ENCODE data around the gene OR51B5. TPM values are rescaled to one million over a fixed set of nuclear protein-coding genes. Genes with fewer than 3 reads are reported as not detected.
"Not testable (repeated sequence)": the region's sequence is repeated elsewhere in the genome, so short reads cannot be mapped to it uniquely, and the experiment has no call there.

OR51B5 gene
- total and polyA plus RNA-seq, 2 donors (not counting 1 experiment from before 2014, with no cell fraction given): 0.67 TPM; not detected in 1

DNA sequence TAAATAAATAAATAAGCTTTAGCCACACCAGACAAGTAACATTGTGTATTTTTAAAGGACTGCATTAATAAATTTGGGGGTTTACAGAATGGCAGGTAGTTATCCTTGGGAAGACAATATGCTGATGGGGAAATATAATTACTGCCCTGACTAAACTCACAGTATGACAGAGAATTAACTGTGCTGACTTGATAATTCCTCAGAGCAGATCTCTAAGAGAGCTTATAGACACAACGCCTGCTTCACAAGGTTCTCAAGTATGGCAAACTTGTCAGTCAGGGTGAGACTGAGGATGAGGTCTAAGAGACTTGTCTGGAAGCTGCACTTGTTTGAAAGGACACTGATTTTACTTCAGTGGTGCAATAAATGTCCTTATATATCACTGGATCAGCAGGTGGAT is 44.9 kb downstream of the OR51B5 start:
- Histone ChIP-seq H3K9ac (ENCODE audit: low read length) (no peak overlapping the region), H4K20me1 (ENCODE audit: control insufficient read depth, insufficient read depth, low read length, poor library complexity, severe bottlenecking) (no peaks in the 10 kb centered on the region), H3K79me2 (ENCODE audit: control insufficient read depth, insufficient read depth, low read length) (no peaks in the 10 kb centered on the region), H3K4me1 (ENCODE audit: control insufficient read depth in 2 of 2, insufficient read depth in 2 of 2, low read length in 2 of 2) (no peaks in the 10 kb centered on the region), H3K36me3 (replicated peaks in 1 of 2; ENCODE audit: control extremely low read depth in 1 of 2, control insufficient read depth in 1 of 2, extremely low read depth in 1 of 2, insufficient read depth in 2 of 2, low read length in 1 of 2) (no peaks in the 10 kb centered on the region), H3K27ac (ENCODE audit: low read length in 2 of 2) (no peak overlapping the region), H3K27me3 (replicated peaks in 1 of 4; ENCODE audit: control extremely low read depth in 1 of 4, control insufficient read depth in 3 of 4, insufficient read depth in 4 of 4, low read length in 3 of 4) (no peaks in the 10 kb centered on the region), H2AFZ (ENCODE audit: insufficient read depth, low read depth, low read length, poor library complexity, severe bottlenecking) (no peak overlapping the region), H3K9me3 (ENCODE audit: control extremely low read depth in 1 of 3, control insufficient read depth in 2 of 3, insufficient read depth in 1 of 3, low read length in 2 of 3) (no peaks in the 10 kb centered on the region), H3K4me3 (ENCODE audit: control extremely low read depth in 1 of 5, extremely low read depth in 1 of 5, insufficient read depth in 1 of 5, low read depth in 2 of 5, low read length in 4 of 5) (no peak overlapping the region), H3K4me2 (replicated peaks; ENCODE audit: low read depth, low read length, poor library complexity, severe bottlenecking) (no peak overlapping the region)
- H3K27ac Mint-ChIP-seq: no peak overlapping the region
- POLR2A ChIA-PET: no interaction called here
- ATAC-seq (ENCODE audit: low read depth) (no peak), DNase-seq (no peak)
- CTCF ChIA-PET: no interaction called here
- intact Hi-C loops (cut with micrococcal nuclease): no loop called here
- H3K9me3 Mint-ChIP-seq (ENCODE audit: insufficient read depth): no peaks in the 10 kb centered on the region
- H3K4me1 Mint-ChIP-seq: no peaks in the 10 kb centered on the region
- no peak overlapping the region for H3K4me3 Mint-ChIP-seq
- no peak for TF ChIP-seq EZH2 (IDR thresholded peaks at IDR 0.05; ENCODE audit: borderline replicate concordance, insufficient read depth, low read depth, low read length, poor library complexity, severe bottlenecking)
- TF ChIP-seq, protein P1, sequence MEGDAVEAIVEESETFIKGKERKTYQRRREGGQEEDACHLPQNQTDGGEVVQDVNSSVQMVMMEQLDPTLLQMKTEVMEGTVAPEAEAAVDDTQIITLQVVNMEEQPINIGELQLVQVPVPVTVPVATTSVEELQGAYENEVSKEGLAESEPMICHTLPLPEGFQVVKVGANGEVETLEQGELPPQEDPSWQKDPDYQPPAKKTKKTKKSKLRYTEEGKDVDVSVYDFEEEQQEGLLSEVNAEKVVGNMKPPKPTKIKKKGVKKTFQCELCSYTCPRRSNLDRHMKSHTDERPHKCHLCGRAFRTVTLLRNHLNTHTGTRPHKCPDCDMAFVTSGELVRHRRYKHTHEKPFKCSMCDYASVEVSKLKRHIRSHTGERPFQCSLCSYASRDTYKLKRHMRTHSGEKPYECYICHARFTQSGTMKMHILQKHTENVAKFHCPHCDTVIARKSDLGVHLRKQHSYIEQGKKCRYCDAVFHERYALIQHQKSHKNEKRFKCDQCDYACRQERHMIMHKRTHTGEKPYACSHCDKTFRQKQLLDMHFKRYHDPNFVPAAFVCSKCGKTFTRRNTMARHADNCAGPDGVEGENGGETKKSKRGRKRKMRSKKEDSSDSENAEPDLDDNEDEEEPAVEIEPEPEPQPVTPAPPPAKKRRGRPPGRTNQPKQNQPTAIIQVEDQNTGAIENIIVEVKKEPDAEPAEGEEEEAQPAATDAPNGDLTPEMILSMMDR (IDR thresholded peaks at IDR 0.05): no peak
- H3K27me3 Mint-ChIP-seq: peaks cover 21% of the 10 kb centered on the region
- WGBS (ENCODE audit: insufficient coverage): 100% methylated on average over 1 of the region's 1 CpG

DNA sequence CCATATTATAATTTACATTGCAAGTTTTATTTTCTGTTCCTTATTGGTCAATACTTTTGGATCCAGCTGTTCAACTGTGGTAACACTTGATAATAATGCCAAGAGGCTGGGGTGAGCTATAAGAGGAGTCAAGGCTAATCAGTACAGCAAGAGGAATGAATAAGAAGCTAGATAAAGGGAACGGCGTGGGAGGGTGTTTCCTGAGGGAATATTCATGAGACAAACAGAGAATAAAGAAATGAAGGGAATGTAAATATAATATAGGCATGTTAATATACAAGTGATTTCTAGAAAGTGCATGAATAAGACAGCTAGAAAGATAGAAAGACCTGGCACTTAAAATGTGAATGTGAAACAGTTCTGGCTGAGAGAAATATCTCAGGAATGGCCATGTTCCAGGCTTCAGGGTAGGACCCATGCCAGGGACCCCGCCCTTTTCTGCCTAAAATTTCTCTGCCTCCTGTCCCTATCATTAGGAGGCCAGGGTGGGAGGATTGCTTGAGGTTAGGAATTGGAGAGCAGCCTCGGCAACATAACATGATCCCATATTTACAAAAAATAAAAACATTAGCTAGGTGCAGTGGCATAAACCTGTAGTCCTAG is 45.5 kb downstream of the OR51B5 start:
- H3K4me3 Mint-ChIP-seq: no peak overlapping the region
- CTCF ChIA-PET: no interaction called here
- 92% methylated on average over 2 of the region's 4 CpGs for WGBS (ENCODE audit: insufficient coverage)
- ATAC-seq (ENCODE audit: low read depth) (no peak), DNase-seq (no peak)
- H3K27ac Mint-ChIP-seq: no peak overlapping the region
- H3K4me1 Mint-ChIP-seq: no peaks in the 10 kb centered on the region
- POLR2A ChIA-PET: no interaction called here
- intact Hi-C loops (cut with micrococcal nuclease): no loop called here
- Histone ChIP-seq H3K27me3 (replicated peaks in 1 of 4; ENCODE audit: control extremely low read depth in 1 of 4, control insufficient read depth in 3 of 4, insufficient read depth in 4 of 4, low read length in 3 of 4) (no peaks in the 10 kb centered on the region), H3K9ac (ENCODE audit: low read length) (no peak overlapping the region), H4K20me1 (ENCODE audit: control insufficient read depth, insufficient read depth, low read length, poor library complexity, severe bottlenecking) (no peaks in the 10 kb centered on the region), H3K4me2 (replicated peaks; ENCODE audit: low read depth, low read length, poor library complexity, severe bottlenecking) (no peak overlapping the region), H3K4me1 (ENCODE audit: control insufficient read depth in 2 of 2, insufficient read depth in 2 of 2, low read length in 2 of 2) (no peaks in the 10 kb centered on the region), H2AFZ (ENCODE audit: insufficient read depth, low read depth, low read length, poor library complexity, severe bottlenecking) (no peak overlapping the region), H3K27ac (ENCODE audit: low read length in 2 of 2) (no peak overlapping the region), H3K36me3 (replicated peaks in 1 of 2; ENCODE audit: control extremely low read depth in 1 of 2, control insufficient read depth in 1 of 2, extremely low read depth in 1 of 2, insufficient read depth in 2 of 2, low read length in 1 of 2) (no peaks in the 10 kb centered on the region), H3K79me2 (ENCODE audit: control insufficient read depth, insufficient read depth, low read length) (no peaks in the 10 kb centered on the region), H3K4me3 (ENCODE audit: control extremely low read depth in 1 of 5, extremely low read depth in 1 of 5, insufficient read depth in 1 of 5, low read depth in 2 of 5, low read length in 4 of 5) (no peak overlapping the region), H3K9me3 (ENCODE audit: control extremely low read depth in 1 of 3, control insufficient read depth in 2 of 3, insufficient read depth in 1 of 3, low read length in 2 of 3) (no peaks in the 10 kb centered on the region)
- H3K9me3 Mint-ChIP-seq (ENCODE audit: insufficient read depth): no peaks in the 10 kb centered on the region
- H3K27me3 Mint-ChIP-seq: peaks cover 21% of the 10 kb centered on the region
- TF ChIP-seq, protein P1 (IDR thresholded peaks at IDR 0.05): no peak
- TF ChIP-seq EZH2 (IDR thresholded peaks at IDR 0.05; ENCODE audit: borderline replicate concordance, insufficient read depth, low read depth, low read length, poor library complexity, severe bottlenecking): no peak

DNA sequence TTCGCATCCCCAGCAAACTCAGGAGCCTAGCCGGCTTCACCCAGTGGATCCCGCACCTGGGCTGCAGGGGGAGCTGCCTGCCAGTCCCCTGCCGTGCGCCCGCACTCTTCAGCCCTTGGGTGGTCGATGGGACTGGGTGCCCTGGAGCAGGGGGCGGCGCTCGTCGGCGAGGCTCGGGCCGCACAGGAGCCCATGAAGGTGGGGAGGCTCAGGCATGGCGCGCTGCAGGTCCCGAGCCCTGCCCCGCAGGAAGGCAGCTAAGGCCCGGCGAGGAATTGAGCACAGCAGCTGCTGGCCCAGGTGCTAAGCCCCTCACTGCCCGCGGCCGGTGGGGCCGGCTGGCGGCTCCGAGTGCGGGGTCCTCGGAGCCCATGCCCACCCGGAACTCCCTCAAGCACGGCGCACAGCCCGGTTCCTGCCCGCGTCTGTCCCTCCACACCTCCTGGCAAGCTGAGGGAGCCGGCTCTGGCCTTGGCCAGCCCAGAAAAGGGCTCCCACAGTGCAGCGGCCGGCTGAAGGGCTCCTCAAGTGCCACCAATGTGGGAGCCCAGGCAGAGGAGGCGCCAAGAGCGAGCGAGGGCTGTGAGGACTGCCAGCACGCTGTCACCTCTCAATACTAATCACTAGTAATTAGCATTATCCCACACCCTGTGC is 48.9 kb downstream of the OR51B5 start:
- H3K79me2 ChIP-seq (ENCODE audit: control insufficient read depth, insufficient read depth, low read length); H3K4me3 Mint-ChIP-seq; POLR2A ChIA-PET; ATAC-seq (ENCODE audit: low read depth); H2AFZ ChIP-seq (ENCODE audit: insufficient read depth, low read depth, low read length, poor library complexity, severe bottlenecking); H3K4me1 Mint-ChIP-seq; intact Hi-C loops (cut with micrococcal nuclease); H3K9ac ChIP-seq (ENCODE audit: low read length); H3K4me3 ChIP-seq (ENCODE audit: control extremely low read depth in 1 of 5, extremely low read depth in 1 of 5, insufficient read depth in 1 of 5, low read depth in 2 of 5, low read length in 4 of 5); H3K27ac Mint-ChIP-seq; CTCF ChIA-PET; H3K27me3 ChIP-seq (replicated peaks in 1 of 4; ENCODE audit: control extremely low read depth in 1 of 4, control insufficient read depth in 3 of 4, insufficient read depth in 4 of 4, low read length in 3 of 4); H3K27ac ChIP-seq (ENCODE audit: low read length in 2 of 2); H3K4me2 ChIP-seq (replicated peaks; ENCODE audit: low read depth, low read length, poor library complexity, severe bottlenecking); H3K9me3 Mint-ChIP-seq (ENCODE audit: insufficient read depth); H3K36me3 ChIP-seq (replicated peaks in 1 of 2; ENCODE audit: control extremely low read depth in 1 of 2, control insufficient read depth in 1 of 2, extremely low read depth in 1 of 2, insufficient read depth in 2 of 2, low read length in 1 of 2); H3K9me3 ChIP-seq (ENCODE audit: control extremely low read depth in 1 of 3, control insufficient read depth in 2 of 3, insufficient read depth in 1 of 3, low read length in 2 of 3); H3K4me1 ChIP-seq (ENCODE audit: control insufficient read depth in 2 of 2, insufficient read depth in 2 of 2, low read length in 2 of 2); H4K20me1 ChIP-seq (ENCODE audit: control insufficient read depth, insufficient read depth, low read length, poor library complexity, severe bottlenecking); DNase-seq; H3K27me3 Mint-ChIP-seq: not testable (repeated sequence)
- WGBS (ENCODE audit: insufficient coverage): 97% methylated on average over 35 of the region's 41 CpGs
